ENCODE measurements around the gene RNASE1.
"Not testable (repeated sequence)": the region's sequence is repeated elsewhere in the genome, so short reads cannot be mapped to it uniquely, and the experiment has no call there.

RNASE1 gene

GRCh38 chr14:20772650-20773049 lies 30.0 kb downstream of the RNASE1 start:
- no peak for DNase-seq (ENCODE audit: low spot score)

- DNase-seq (ENCODE audit: low spot score), result no peak
Measured at GRCh38 chr14:20769421-20769820, 33.2 kb downstream of the RNASE1 start.

- no peak for DNase-seq (ENCODE audit: low spot score)
Measured at GRCh38 chr14:20768593-20768892, 34.1 kb downstream of the RNASE1 start.

- no peak for DNase-seq (ENCODE audit: low spot score)
Measured at GRCh38 chr14:20760950-20761349, 41.7 kb downstream of the RNASE1 start.

- not testable (repeated sequence) for DNase-seq (ENCODE audit: low spot score)
Measured at GRCh38 chr14:20759465-20759864, 43.2 kb downstream of the RNASE1 start.

GRCh38 chr14:20757965-20758364 lies 44.7 kb downstream of the RNASE1 start:
- peak; percentile 41 for DNase-seq (ENCODE audit: low spot score)

GRCh38 chr14:20755037-20755436 lies 47.6 kb downstream of the RNASE1 start:
- DNase-seq (ENCODE audit: low spot score), result no peak

- DNase-seq (ENCODE audit: low spot score), result no peak
Measured at GRCh38 chr14:20754308-20754707, 48.3 kb downstream of the RNASE1 start.

- no peak for DNase-seq (ENCODE audit: low spot score)
Measured at GRCh38 chr14:20751963-20752562, 50.6 kb downstream of the RNASE1 start.
